Vagina (tissue), 2 donors: ENCODE data around the gene IGFL4. TPM values are rescaled to one million over a fixed set of nuclear protein-coding genes. Genes with fewer than 3 reads are reported as not detected.

ENCODE experiments used
- DNase-seq, 2 donors: peaks; one replicate each; pipeline ENCODE4 v3.0.0-alpha.2; 2017; ENCODE audit errors: extremely low spot score in 2 of 2
- H3K27ac ChIP-seq: fragments of 200-600 bp; sonication (generic); one replicate; pipeline ENCODE4 v1.5.1; 2019
- H3K27me3 ChIP-seq: fragments of 200-600 bp; sonication (generic); one replicate; pipeline ENCODE4 v1.5.1; 2019
- H3K36me3 ChIP-seq, 2 donors: fragments of 200-600 bp; sonication (generic); one replicate each; pipeline ENCODE4 v1.5.1; 2017 to 2019
- H3K4me1 ChIP-seq: fragments of 200-600 bp; sonication (generic); one replicate; pipeline ENCODE4 v1.5.1; 2019
- H3K4me3 ChIP-seq, 2 donors: fragments of 200-600 bp; sonication (generic); 1 replicate in 1 of 2; 2 replicates in 1 of 2; pipeline ENCODE4 v1.5.1; 2016 to 2019
- H3K9me3 ChIP-seq: fragments of 200-600 bp; sonication (generic); one replicate; pipeline ENCODE4 v1.5.1; 2019
- POLR2A ChIP-seq, 2 donors: fragments of 450-650 bp; IDR thresholded peaks; one replicate each; pipeline ENCODE4 v1.6.1; 2017; ENCODE audit warnings: antibody characterized with exemption in 2 of 2, mild to moderate bottlenecking in 2 of 2, moderate library complexity in 2 of 2
- POLR2AphosphoS5 ChIP-seq, 2 donors: sonication (generic); formaldehyde crosslinking; IDR thresholded peaks; one replicate each; pipeline ENCODE4 v1.9.0; 2017; ENCODE audit warnings: antibody characterized with exemption in 2 of 2, mild to moderate bottlenecking in 2 of 2, low read depth in 1 of 2; ENCODE audit not compliant: insufficient read depth in 1 of 2
- intact Hi-C: fragments of 100-400 bp; cut with DNase I; formaldehyde crosslinking; loops from one replicate; pipeline ENCODE4 v1.15.1; 2023
- total RNA-seq: library from RNA; depleted of rRNA; stranded (reverse); fragments of >200 nt; gene quantifications from one replicate; pipeline ENCODE4 v1.2.3, GENCODE V29; 2016
- TF ChIP-seq, protein P1 (sequence below), 3 experiments: fragments of 450-650 bp in 2 of 3; fragments of 200-600 bp in 1 of 3; sonication (generic) in 1 of 3; IDR thresholded peaks; one replicate each; pipeline ENCODE4 v1.5.1; 2017 to 2019; ENCODE audit warnings: antibody characterized with exemption in 3 of 3, mild to moderate bottlenecking in 2 of 3, moderate library complexity in 2 of 3

Gene IGFL4
- total RNA-seq, 1 donor from 2014 or later: not detected

DNA sequence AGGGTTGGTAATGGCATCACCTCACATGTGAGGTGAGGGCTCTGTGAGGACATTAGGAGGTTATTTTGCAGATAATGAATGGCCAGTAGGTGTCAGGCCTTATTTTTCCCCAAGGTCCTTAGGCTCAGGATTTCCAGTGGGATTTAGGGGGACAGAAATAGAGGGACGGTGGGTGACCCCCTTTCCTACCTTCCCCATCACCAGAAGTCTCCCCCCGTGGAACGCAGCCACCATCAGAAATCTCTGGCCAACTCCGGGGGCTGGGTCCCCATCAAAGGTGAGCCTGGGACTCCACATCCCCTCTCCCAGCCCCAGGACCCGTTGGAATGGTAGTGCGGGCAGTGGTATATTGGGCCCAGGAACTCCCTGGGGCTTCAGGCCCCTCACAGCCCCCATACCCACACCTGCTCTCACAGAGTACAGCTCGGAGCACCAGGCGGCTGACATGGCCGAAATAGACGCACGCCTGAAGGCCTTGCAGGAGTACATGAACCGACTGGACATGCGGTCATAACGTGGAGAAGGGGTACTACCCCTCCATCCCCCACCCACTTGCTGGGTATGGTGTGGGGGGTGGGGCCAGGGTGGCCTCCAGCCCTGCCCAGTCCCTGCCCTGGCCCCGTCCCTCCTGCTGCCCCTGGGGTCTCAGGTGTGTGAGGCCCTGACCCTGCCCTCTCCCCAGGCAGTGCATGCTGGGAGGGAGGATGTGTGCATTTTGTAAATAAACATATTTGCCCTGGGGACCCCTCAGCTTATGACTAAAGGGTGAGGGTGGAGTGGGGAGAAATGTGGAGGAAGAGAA is 22.7 kb downstream of the IGFL4 start:
- Histone ChIP-seq H3K4me1 (peaks cover 23% of the 10 kb centered on the region), H3K4me3 (no peak overlapping the region), H3K36me3 (no peaks in the 10 kb centered on the region), H3K27ac (no peak overlapping the region), H3K9me3 (no peaks in the 10 kb centered on the region), H3K27me3 (no peaks in the 10 kb centered on the region)
- TF ChIP-seq POLR2AphosphoS5 (IDR thresholded peaks at IDR 0.05; ENCODE audit: insufficient read depth in 1 of 2, low read depth in 1 of 2) (no peak), POLR2A (IDR thresholded peaks at IDR 0.05) (no peak)
- TF ChIP-seq, protein P1, sequence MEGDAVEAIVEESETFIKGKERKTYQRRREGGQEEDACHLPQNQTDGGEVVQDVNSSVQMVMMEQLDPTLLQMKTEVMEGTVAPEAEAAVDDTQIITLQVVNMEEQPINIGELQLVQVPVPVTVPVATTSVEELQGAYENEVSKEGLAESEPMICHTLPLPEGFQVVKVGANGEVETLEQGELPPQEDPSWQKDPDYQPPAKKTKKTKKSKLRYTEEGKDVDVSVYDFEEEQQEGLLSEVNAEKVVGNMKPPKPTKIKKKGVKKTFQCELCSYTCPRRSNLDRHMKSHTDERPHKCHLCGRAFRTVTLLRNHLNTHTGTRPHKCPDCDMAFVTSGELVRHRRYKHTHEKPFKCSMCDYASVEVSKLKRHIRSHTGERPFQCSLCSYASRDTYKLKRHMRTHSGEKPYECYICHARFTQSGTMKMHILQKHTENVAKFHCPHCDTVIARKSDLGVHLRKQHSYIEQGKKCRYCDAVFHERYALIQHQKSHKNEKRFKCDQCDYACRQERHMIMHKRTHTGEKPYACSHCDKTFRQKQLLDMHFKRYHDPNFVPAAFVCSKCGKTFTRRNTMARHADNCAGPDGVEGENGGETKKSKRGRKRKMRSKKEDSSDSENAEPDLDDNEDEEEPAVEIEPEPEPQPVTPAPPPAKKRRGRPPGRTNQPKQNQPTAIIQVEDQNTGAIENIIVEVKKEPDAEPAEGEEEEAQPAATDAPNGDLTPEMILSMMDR (IDR thresholded peaks at IDR 0.05): no peak
- intact Hi-C loops: loop anchor here (10.0 kb wide), 2 partner anchors 143 to 203 kb away; partner anchors contain the start of gene RSPH6A
- no peak for DNase-seq

DNA sequence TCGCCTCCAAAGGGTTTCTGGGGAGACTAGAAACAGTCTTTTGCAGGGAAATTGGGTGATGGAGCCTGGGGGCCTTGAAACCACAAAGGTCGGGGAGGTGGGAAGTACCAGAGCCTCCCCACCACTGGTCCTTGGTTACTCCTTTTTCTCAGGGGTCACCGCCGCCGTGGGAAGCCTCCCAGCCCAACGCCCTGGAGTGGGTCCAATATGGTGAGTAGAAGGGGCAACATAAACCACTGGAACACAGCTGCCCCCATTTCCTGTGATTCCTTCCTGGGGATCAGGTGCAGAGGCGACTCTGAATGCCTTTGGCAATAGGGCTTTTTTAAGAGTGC is 23.7 kb downstream of the IGFL4 start:
- no peak for DNase-seq

DNA sequence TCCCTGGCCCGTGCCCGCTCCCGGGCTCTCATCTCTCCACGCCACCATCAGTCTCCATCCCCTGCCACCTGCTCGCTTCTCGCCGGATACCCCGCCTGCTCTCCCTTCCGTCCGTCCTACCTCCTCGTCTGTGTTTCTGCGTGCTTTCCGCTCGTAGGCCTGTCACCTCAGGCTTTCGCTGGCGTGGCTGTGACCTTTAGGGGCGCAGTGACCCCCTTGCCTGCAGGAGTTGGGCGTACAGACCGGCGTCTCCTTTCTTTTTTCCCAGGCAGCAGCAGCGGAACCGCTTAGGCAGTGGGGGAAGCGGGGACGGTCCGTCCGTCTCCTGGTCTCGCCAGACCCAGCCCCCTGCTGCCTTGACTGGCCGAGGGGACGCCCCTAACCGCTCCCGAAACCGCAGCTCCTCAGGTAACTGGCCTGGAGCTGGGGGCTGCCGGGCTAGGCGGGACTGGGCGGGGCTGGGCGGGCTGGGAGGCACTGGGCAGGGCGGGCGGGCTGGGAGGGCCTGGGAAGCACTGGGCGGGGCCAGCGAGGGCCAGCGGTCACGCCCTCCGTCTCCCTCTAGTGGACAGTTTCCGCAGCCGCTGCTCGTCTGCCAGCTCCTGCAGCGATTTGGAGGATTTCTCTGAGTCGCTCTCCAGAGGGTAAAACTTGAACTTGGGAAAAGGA is 24.2 kb downstream of the IGFL4 start:
- H3K4me3 ChIP-seq: peak overlapping the region; percentile 63 to 67
- intact Hi-C loops: loop anchor here (10.0 kb wide), 2 partner anchors 142 to 202 kb away; partner anchors contain the start of gene RSPH6A
- no peaks in the 10 kb centered on the region for H3K9me3 ChIP-seq
- H3K36me3 ChIP-seq: no peaks in the 10 kb centered on the region
- TF ChIP-seq, protein P1 (IDR thresholded peaks at IDR 0.05): peak; percentile 27 to 87 (median 58)
- TF ChIP-seq POLR2A (IDR thresholded peaks at IDR 0.05): no peak
- no peak for DNase-seq
- H3K27me3 ChIP-seq: no peaks in the 10 kb centered on the region
- H3K4me1 ChIP-seq: peaks cover 23% of the 10 kb centered on the region
- peak overlapping the region; percentile 23 for H3K27ac ChIP-seq

More for the DNA sequence above, 23.7 kb downstream of the IGFL4 start:
- H3K4me3 ChIP-seq: peak overlapping the region in 1 of 2 donors; percentile 67
- no peaks in the 10 kb centered on the region for H3K27me3 ChIP-seq
- no peaks in the 10 kb centered on the region for H3K9me3 ChIP-seq
- H3K36me3 ChIP-seq: no peaks in the 10 kb centered on the region
- intact Hi-C loops: loop anchor here (10.0 kb wide), 2 partner anchors 142 to 202 kb away; partner anchors contain the start of gene RSPH6A
- H3K27ac ChIP-seq: peak overlapping the region; percentile 23
- TF ChIP-seq, protein P1 (IDR thresholded peaks at IDR 0.05): peak in 1 of 3 experiments; percentile 3
- no peak for TF ChIP-seq POLR2A (IDR thresholded peaks at IDR 0.05)
- no peak for TF ChIP-seq POLR2AphosphoS5 (IDR thresholded peaks at IDR 0.05; ENCODE audit: insufficient read depth in 1 of 2, low read depth in 1 of 2)
- peaks cover 23% of the 10 kb centered on the region for H3K4me1 ChIP-seq

DNA sequence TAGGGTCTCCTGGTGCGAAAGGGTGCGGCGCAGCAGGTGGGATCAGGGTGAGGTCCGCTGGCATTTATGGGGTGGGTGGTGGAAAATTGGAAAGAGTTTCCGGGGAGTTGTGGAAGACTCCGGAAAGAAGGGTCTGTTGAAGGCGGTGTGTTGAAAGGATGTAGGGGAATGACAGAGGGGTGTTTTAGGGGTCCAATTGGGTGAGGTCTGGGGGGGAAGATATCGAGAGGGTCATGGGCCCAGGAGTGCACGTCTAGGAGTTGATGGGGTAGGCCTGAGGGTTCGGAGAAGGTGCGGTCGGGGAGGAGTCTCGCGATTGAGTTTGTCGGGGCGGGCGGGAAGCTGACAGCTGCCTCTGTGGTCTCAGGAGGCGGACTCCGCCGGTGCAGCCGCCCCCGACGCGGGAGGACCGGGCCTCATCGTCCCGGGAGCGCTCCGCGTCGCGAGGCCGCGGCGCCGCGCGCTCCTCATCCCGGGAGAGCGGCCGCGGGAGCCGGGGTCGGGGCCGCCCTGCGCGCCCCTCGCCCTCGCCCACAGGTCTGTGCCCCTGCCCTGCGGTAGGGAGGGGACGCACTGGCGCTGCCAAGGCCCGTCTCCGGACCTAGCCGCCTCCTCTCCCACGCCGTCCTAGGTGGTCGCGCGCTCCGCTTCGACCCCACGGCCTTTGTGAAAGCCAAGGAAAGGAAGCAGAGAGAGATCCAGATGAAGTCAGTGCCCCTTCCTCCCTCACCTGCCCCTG is 24.9 kb downstream of the IGFL4 start:
- Histone ChIP-seq H3K27me3 (no peaks in the 10 kb centered on the region), H3K4me3 (peak overlapping the region; percentile 63 to 67), H3K27ac (peak overlapping the region; percentile 23), H3K9me3 (no peaks in the 10 kb centered on the region), H3K36me3 (no peaks in the 10 kb centered on the region), H3K4me1 (peaks cover 23% of the 10 kb centered on the region)
- intact Hi-C loops: loop anchor here (10.0 kb wide), 2 partner anchors 141 to 201 kb away; partner anchors contain the start of gene RSPH6A
- no peak for DNase-seq
- TF ChIP-seq POLR2A (IDR thresholded peaks at IDR 0.05) (no peak), POLR2AphosphoS5 (IDR thresholded peaks at IDR 0.05; ENCODE audit: insufficient read depth in 1 of 2, low read depth in 1 of 2) (no peak)
- TF ChIP-seq, protein P1 (IDR thresholded peaks at IDR 0.05): no peak
